ENCODE results near the gene PPP1R16B. TPM values are rescaled to one million over a fixed set of nuclear protein-coding genes. Genes with fewer than 3 reads are reported as not detected.

PPP1R16B gene
- total RNA-seq, 2 donors from 2014 or later: 1.3 to 1.9 TPM

GRCh38 chr20:38835792-38836191 lies 30.3 kb downstream of the PPP1R16B start:
- no peak for DNase-seq (ENCODE audit: low spot score)
- no peaks in the 10 kb centered on the region for H3K4me1 ChIP-seq (replicated peaks)
- H3K36me3 ChIP-seq: no peaks in the 10 kb centered on the region
- H3K27ac ChIP-seq: no peak overlapping the region
- WGBS: 88% methylated on average over 24 of the region's 28 CpGs
- H3K4me3 ChIP-seq: no peak overlapping the region
- TF ChIP-seq POLR2AphosphoS5 (IDR thresholded peaks at IDR 0.05) (no peak), POLR2A (IDR thresholded peaks at IDR 0.05) (no peak)
- TF ChIP-seq, protein P1, sequence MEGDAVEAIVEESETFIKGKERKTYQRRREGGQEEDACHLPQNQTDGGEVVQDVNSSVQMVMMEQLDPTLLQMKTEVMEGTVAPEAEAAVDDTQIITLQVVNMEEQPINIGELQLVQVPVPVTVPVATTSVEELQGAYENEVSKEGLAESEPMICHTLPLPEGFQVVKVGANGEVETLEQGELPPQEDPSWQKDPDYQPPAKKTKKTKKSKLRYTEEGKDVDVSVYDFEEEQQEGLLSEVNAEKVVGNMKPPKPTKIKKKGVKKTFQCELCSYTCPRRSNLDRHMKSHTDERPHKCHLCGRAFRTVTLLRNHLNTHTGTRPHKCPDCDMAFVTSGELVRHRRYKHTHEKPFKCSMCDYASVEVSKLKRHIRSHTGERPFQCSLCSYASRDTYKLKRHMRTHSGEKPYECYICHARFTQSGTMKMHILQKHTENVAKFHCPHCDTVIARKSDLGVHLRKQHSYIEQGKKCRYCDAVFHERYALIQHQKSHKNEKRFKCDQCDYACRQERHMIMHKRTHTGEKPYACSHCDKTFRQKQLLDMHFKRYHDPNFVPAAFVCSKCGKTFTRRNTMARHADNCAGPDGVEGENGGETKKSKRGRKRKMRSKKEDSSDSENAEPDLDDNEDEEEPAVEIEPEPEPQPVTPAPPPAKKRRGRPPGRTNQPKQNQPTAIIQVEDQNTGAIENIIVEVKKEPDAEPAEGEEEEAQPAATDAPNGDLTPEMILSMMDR (IDR thresholded peaks at IDR 0.05): no peak
- intact Hi-C loops (cut with DNase I): no loop called here
- no peaks in the 10 kb centered on the region for H3K9me3 ChIP-seq
- peaks cover 3% of the 10 kb centered on the region for H3K27me3 ChIP-seq (replicated peaks; ENCODE audit: insufficient read depth)

GRCh38 chr20:38836991-38837390 lies 31.5 kb downstream of the PPP1R16B start:
- Histone ChIP-seq H3K4me1 (replicated peaks) (no peaks in the 10 kb centered on the region), H3K27ac (no peak overlapping the region), H3K9me3 (no peaks in the 10 kb centered on the region), H3K4me3 (no peak overlapping the region), H3K27me3 (replicated peaks; ENCODE audit: insufficient read depth) (peaks cover 3% of the 10 kb centered on the region), H3K36me3 (no peaks in the 10 kb centered on the region)
- intact Hi-C loops (cut with DNase I): no loop called here
- 79% methylated on average over 4 of the region's 4 CpGs for WGBS
- DNase-seq (ENCODE audit: low spot score): no peak
- TF ChIP-seq POLR2AphosphoS5 (IDR thresholded peaks at IDR 0.05): no peak
- no peak for TF ChIP-seq POLR2A (IDR thresholded peaks at IDR 0.05)
- TF ChIP-seq, protein P1 (IDR thresholded peaks at IDR 0.05): no peak

GRCh38 chr20:38838326-38838725 lies 32.8 kb downstream of the PPP1R16B start:
- Histone ChIP-seq H3K36me3 (no peaks in the 10 kb centered on the region), H3K27ac (no peak overlapping the region), H3K4me3 (no peak overlapping the region), H3K27me3 (replicated peaks; ENCODE audit: insufficient read depth) (peaks cover 3% of the 10 kb centered on the region), H3K9me3 (no peaks in the 10 kb centered on the region), H3K4me1 (replicated peaks) (no peaks in the 10 kb centered on the region)
- TF ChIP-seq POLR2A (IDR thresholded peaks at IDR 0.05) (no peak), POLR2AphosphoS5 (IDR thresholded peaks at IDR 0.05) (no peak)
- TF ChIP-seq, protein P1 (IDR thresholded peaks at IDR 0.05): no peak
- 73% methylated on average over 8 of the region's 8 CpGs for WGBS
- DNase-seq (ENCODE audit: low spot score): no peak
- intact Hi-C loops (cut with DNase I): no loop called here

DNA sequence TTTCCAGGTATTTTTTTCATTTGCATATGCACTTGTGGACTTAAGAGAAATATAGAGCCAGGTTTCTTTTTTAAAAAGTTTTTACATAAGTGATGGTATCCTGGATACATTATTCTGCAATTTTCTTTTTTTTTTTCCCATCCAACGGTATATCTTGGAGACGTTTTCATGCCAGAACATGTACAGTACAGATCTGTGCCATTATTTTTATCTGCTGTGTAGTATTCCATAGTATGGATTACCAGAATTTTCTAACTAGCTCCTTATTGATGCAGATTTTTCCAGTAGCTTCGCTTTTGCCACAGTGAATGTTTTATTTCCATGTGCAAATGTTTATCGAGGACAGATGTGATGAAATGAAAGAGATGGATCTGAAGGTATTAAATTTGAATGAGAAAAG lies 34.1 kb downstream of the PPP1R16B start:
- Histone ChIP-seq H3K4me3 (no peak overlapping the region), H3K27ac (no peak overlapping the region), H3K36me3 (no peaks in the 10 kb centered on the region), H3K4me1 (replicated peaks) (no peaks in the 10 kb centered on the region), H3K9me3 (no peaks in the 10 kb centered on the region), H3K27me3 (replicated peaks; ENCODE audit: insufficient read depth) (peaks cover 3% of the 10 kb centered on the region)
- WGBS: 84% methylated on average over 4 of the region's 4 CpGs
- intact Hi-C loops (cut with DNase I): no loop called here
- DNase-seq (ENCODE audit: low spot score): no peak
- TF ChIP-seq, protein P1 (IDR thresholded peaks at IDR 0.05): no peak
- TF ChIP-seq POLR2A (IDR thresholded peaks at IDR 0.05): no peak
- no peak for TF ChIP-seq POLR2AphosphoS5 (IDR thresholded peaks at IDR 0.05)

DNA sequence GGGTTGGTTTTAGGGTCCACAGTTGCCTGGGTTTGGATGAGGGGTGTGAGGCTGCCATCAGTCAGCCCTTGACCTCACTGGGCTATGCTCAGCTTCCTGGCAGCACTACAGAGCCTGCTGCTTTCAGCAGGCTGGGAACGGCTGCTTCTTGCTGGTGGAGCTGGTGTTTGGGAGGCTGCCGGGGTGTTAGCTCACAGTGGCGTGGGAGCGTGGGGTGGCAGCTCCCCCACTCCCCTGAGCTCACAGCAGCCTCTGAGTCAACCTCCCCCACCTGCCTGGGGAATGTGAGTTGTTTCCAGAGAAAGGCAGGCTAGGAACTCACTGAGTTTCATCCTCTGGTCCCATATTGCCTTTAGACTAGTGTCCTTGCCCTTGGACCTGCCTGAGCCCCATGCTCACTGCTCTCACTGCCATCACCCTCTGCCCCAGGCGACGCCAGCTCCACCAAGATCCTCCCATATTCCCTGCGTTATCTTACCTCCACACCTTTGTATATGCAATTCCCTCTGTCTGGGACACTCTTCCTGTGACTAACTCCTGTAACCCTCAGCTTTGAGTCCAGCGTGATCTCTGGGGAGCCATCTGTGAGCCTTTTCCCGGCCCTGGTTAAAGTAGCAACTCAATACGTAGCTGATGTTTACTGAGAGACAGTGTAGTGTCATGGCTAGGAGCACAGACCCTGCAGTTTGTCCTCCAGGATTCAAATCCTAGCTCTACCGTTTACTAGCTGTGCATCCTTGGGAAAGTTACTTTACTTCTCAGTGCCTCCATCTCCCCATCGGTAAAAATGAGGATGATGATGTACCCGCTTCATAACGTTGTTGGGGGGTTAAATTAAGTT lies 34.8 kb downstream of the PPP1R16B start:
- no peak for DNase-seq (ENCODE audit: low spot score)
- Histone ChIP-seq H3K36me3 (no peaks in the 10 kb centered on the region), H3K9me3 (no peaks in the 10 kb centered on the region), H3K4me1 (replicated peaks) (no peaks in the 10 kb centered on the region), H3K27ac (no peak overlapping the region), H3K4me3 (no peak overlapping the region), H3K27me3 (replicated peaks; ENCODE audit: insufficient read depth) (peaks cover 3% of the 10 kb centered on the region)
- WGBS: 77% methylated on average over 14 of the region's 14 CpGs
- intact Hi-C loops (cut with DNase I): no loop called here
- TF ChIP-seq, protein P1 (IDR thresholded peaks at IDR 0.05): no peak
- no peak for TF ChIP-seq POLR2A (IDR thresholded peaks at IDR 0.05)
- TF ChIP-seq POLR2AphosphoS5 (IDR thresholded peaks at IDR 0.05): no peak

Measured in prostate gland (tissue), 2 donors.